Fibroblast of mammary gland (primary cell): Measurements from ENCODE around the gene MUTYH.

Experiments
- DNase-seq: peaks from one replicate; pipeline ENCODE4 v3.0.0-alpha.2; 2010; ENCODE audit warnings: low read depth
- H3K4me3 ChIP-seq: 2 replicates; pipeline ENCODE4 v1.5.1; 2011; ENCODE audit warnings: low read depth, mild to moderate bottlenecking, low read length, moderate library complexity; ENCODE audit not compliant: control insufficient read depth
- TF ChIP-seq, protein P1 (sequence below): conservative IDR thresholded peaks from 2 replicates; pipeline ENCODE4 v1.5.1; 2011; ENCODE audit warnings: low read depth, low read length, inconsistent platforms; ENCODE audit not compliant: control insufficient read depth, insufficient read depth

Gene MUTYH

DNA sequence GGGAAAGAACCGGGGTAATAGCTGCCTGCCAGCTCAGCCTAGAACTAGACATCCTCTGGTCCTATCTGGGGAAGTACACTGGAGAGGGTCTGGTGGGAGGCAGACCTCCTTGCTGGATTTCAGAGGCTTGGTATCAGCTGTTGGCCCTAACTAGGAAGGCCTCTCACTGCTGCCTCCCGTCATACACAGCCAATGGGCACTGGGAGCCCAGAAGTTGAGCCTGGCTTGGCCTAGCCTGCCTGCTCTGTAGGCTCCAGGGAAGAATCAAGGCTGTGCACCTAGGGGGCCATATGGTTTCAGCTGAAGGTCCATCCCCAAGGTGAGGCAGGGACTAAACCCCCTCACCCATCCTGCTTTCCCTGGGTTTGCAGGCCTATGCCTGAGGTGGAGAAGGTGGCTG lies 4.3 kb upstream of the MUTYH start:
- TF ChIP-seq, protein P1, sequence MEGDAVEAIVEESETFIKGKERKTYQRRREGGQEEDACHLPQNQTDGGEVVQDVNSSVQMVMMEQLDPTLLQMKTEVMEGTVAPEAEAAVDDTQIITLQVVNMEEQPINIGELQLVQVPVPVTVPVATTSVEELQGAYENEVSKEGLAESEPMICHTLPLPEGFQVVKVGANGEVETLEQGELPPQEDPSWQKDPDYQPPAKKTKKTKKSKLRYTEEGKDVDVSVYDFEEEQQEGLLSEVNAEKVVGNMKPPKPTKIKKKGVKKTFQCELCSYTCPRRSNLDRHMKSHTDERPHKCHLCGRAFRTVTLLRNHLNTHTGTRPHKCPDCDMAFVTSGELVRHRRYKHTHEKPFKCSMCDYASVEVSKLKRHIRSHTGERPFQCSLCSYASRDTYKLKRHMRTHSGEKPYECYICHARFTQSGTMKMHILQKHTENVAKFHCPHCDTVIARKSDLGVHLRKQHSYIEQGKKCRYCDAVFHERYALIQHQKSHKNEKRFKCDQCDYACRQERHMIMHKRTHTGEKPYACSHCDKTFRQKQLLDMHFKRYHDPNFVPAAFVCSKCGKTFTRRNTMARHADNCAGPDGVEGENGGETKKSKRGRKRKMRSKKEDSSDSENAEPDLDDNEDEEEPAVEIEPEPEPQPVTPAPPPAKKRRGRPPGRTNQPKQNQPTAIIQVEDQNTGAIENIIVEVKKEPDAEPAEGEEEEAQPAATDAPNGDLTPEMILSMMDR = no peak
- H3K4me3 ChIP-seq = no peak overlapping the region
- DNase-seq = no peak

DNA sequence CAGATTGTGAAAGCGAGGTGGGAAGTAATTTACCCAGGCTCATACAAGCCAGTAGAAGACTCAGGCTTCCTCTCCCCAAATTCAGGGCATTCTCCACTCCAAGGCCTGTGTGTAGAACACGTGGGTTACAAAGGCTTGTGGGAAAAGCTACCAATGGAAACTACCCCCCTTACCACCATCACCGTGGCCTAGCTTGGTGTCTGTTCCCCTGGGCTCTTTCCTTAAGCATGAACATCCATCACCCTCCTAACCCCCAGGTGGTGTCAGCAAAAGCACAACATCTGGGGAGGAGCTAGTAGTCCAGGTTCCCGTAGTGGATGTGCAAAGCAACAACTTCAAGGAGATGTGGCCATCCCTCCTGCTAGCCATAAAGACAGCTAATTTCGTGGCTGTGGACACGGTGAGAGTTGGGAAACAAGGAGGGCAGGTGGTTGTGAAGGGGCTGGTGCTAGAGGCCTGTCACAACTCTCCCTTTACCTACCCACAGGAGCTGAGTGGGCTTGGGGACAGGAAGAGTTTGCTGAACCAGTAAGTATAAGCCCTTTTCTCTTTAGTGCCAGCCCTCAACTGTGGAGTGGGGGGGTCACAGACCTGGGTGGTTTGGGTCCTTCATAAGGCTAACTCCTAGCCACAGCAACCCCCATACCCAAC lies 701 bp upstream of the MUTYH start:
- peak overlapping the region; percentile 74 for H3K4me3 ChIP-seq
- no peak for DNase-seq
- TF ChIP-seq, protein P1 = no peak

DNA sequence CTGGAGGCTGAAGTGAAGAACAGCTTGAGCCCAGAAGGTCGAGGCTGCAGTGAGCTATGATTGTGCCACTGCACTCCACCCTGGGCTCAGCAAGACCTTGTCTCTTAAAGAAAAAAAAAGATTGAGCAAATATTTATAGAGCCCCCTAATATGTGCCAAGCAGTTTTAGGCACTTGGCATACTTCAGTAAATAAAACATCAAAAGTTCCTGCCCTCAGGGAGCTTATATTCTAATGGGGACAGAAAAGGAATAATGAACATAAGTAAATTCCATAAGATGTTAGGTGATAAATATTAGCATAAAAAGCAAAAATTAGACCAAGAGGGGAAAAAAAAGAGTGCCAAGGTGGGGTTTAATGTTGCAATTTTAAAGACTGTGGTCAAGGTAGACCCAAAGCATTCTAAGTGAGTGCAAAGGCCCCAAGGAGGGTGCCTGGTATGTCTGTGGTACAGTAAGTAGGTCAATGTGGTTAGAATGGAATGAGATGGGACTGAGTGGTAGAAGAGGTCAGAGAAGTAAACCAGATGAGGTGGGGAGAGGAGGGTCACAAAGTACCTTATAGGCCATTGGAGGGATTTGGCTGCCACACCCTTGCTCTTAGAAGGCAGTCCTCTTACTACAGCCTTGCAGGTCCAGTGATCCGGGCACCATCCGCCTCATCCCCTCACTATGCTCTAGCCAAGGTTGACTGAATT lies 2.5 kb downstream of the MUTYH start:
- H3K4me3 ChIP-seq = no peak overlapping the region
- TF ChIP-seq, protein P1 = no peak
- DNase-seq = no peak

DNA sequence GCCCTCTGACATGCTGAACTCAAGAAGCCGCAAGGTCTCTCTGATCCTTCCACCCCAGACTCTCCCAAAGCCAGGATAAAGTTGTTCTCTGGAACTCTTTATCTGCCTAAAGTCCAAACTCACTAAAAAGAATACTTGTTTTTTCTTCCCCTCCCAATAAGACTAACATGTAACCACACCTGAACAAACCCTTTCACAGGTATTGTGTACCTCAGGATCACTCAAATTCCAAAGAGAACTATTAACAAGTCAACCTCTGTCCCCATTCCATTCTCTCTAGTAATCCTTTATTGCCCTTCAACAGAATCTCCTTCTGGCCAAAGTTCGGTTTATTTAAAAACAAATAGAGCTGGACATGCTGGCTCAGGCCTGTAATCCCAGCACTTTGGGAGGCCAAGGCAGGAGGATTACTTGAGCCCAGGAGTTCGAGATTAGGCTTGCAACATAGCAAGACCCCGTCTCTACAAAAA lies 4.3 kb downstream of the MUTYH start:
- H3K4me3 ChIP-seq = no peak overlapping the region
- DNase-seq = no peak
- TF ChIP-seq, protein P1 = no peak

DNA sequence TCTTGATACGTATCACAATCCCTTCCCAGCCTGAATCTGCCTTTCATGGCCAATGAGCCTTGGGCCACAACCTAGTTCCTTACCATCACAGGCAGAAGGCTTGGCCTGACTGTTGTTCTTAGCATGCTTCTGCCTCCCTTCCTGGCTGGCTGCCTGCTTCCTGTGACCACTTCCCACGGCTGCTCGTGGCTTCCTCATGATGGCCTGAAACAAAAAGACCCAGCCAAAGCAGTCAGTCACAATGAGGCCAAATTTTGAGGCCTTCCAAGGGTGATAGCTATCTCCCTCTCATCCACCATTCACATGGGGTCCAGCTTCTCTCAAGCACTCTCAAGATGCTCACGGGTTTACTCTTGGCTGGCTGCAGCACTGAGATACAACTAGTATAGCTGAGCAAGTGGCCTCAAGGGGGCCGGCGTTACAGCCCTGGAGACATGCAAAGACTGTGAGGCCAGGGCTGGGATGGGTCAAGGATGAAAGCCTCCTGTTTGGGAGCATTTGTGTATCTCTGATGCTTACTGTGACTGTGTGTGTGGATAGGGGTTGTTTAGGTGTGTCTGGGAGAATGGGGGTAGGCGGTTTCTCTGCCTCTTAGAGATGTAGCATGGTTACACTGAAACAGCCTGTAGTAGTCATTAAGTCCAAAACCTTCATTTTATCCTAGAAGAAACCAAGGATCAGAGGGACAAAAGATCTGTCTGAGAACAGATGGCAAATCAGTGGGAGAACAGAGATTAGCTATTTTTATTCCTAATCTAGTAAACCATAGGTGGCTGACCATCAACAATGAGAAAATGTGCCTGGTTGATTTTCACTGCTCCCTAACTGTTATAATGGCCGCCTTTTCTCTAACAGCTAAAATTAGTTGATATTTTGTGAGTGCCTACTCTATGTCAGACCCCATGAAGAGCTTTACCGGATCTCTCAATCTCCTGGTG lies 5.7 kb downstream of the MUTYH start:
- H3K4me3 ChIP-seq = no peak overlapping the region
- no peak for DNase-seq
- TF ChIP-seq, protein P1 = no peak

DNA sequence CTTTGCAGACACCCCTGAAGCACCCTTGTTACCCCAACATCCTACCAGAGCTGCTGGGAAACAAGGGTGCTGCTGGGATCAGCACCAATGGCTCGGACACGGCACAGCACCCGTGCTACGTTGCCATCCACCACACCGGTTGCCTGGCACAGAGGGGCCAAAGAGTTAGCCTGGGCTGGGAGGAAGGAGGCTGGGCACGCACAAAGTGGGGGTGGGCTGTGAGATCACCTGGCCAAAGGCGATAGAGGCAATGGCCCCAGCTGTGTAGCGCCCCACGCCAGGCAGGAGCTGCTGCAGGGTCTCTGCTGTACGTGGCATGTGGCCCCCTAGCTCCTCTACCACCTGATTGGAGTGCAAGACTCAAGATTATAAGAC lies 7.9 kb downstream of the MUTYH start:
- no peak for DNase-seq
- H3K4me3 ChIP-seq = no peak overlapping the region
- TF ChIP-seq, protein P1 = no peak
